Neural crest cell (in vitro differentiated cells): ENCODE measurements around the gene CTNNA3. TPM values are rescaled to one million over a fixed set of nuclear protein-coding genes. Genes with fewer than 3 reads are reported as not detected.
A peak's percentile ranks its signal among the peaks of the same experiment; 100 is the strongest.

ENCODE experiments used
- DNase-seq: peaks from one replicate; pipeline ENCODE4 v3.0.0; 2021; ENCODE audit warnings: low read depth, mixed read lengths, low spot score
- H3K27ac Mint-ChIP-seq: one replicate; pipeline ENCODE4 v1.8.0; 2021; ENCODE audit warnings: mild to moderate bottlenecking, mixed read lengths; ENCODE audit not compliant: unreplicated experiment
- H3K27me3 Mint-ChIP-seq: 2 replicates; pipeline ENCODE4 v1.8.0; 2021; ENCODE audit warnings: low read depth, mild to moderate bottlenecking, mixed read lengths
- H3K36me3 Mint-ChIP-seq: 2 replicates; pipeline ENCODE4 v1.8.0; 2021; ENCODE audit warnings: low read depth, mild to moderate bottlenecking, mixed read lengths
- H3K4me1 Mint-ChIP-seq: 2 replicates; pipeline ENCODE4 v1.8.0; 2021; ENCODE audit warnings: mixed read lengths
- H3K4me3 Mint-ChIP-seq: one replicate; pipeline ENCODE4 v1.8.0; 2021; ENCODE audit warnings: mild to moderate bottlenecking, mixed read lengths
- H3K9me3 Mint-ChIP-seq: 2 replicates; pipeline ENCODE4 v1.8.0; 2021; ENCODE audit warnings: mixed read lengths
- CTCF ChIP-seq: fragments of 200-600 bp; sonication (generic); conservative IDR thresholded peaks from 2 replicates; pipeline ENCODE4 v1.5.0; 2021; ENCODE audit warnings: antibody characterized with exemption, mild to moderate bottlenecking
- total RNA-seq: library from RNA; stranded (reverse); gene quantifications from 2 replicates; pipeline ENCODE4 v1.2.1, GENCODE V29; 2021

CTNNA3 gene
- total RNA-seq, 1 donor from 2014 or later = 4.7 TPM

GRCh38 chr10:66038623-66039022, 1657.4 kb downstream of the CTNNA3 start:
- H3K4me1 Mint-ChIP-seq = peaks cover 9% of the 10 kb centered on the region
- TF ChIP-seq CTCF = no peak
- H3K9me3 Mint-ChIP-seq = peaks cover 7% of the 10 kb centered on the region
- no peak for DNase-seq
- no peak overlapping the region for H3K4me3 Mint-ChIP-seq
- no peaks in the 10 kb centered on the region for H3K36me3 Mint-ChIP-seq
- peak overlapping the region; percentile 69 for H3K27ac Mint-ChIP-seq
- H3K27me3 Mint-ChIP-seq = no peaks in the 10 kb centered on the region

DNA sequence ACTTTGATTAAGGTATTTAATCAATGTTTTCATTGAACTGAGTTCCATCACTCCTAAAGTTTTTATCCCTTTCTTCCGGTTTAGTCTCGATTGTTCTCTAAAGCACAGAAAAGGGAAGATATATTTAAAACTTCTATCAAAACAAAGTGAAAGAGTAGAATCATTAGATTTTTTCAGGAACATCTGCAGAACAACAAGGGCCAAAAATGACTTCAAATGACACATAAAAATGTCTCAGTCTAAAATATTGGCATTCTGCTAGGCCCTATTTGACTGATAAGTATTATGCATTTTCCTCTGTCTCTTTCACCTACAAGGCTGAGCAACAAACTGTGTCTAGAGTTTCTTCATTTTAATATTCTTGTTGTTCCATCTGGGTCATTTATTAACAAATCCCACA, 1669.7 kb downstream of the CTNNA3 start:
- no peak for DNase-seq
- Mint-ChIP-seq H3K4me3 (no peak overlapping the region), H3K4me1 (no peaks in the 10 kb centered on the region), H3K27me3 (no peaks in the 10 kb centered on the region), H3K36me3 (no peaks in the 10 kb centered on the region), H3K27ac (no peak overlapping the region), H3K9me3 (peaks cover 2% of the 10 kb centered on the region)
- TF ChIP-seq CTCF = no peak

DNA sequence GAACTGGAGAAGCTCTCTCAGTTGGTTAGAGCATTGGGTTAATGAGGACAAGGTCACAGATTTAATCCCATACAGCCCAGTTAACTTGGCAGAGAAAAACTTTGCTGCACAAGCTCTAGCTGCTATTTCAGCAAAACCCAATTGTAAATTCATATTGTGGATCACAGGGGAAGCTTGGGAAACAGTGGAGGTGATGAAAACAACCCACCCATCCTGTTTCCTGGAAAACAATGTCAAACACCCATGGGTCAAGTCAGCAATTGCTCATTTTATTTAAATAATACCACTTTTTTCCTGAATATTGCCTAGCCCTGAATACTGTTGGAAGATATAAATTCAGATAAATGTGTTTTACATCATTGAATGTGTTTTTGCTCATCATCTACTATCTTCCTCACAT, 1670.8 kb downstream of the CTNNA3 start:
- DNase-seq = no peak
- H3K36me3 Mint-ChIP-seq = no peaks in the 10 kb centered on the region
- no peak overlapping the region for H3K4me3 Mint-ChIP-seq
- H3K4me1 Mint-ChIP-seq = no peaks in the 10 kb centered on the region
- H3K9me3 Mint-ChIP-seq = no peaks in the 10 kb centered on the region
- H3K27ac Mint-ChIP-seq = no peak overlapping the region
- H3K27me3 Mint-ChIP-seq = no peaks in the 10 kb centered on the region
- no peak for TF ChIP-seq CTCF

DNA sequence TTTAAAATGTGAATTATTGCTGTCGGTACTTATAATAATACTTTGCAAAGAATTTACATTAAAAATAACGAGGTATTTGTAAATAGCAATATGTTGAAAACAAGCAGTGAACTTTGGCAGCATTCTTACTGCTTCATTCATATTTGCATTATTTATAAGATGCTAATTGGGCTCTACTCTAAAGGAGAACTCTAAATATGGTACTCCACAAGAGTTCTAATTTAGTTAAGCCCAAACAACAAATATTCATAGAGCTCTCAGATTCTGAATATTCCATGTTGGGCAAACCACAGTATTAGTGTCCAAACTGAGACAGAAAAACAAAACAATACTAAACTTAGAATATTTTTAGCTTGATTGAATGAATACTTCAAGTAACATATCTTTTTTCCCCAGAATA, 1674.6 kb downstream of the CTNNA3 start:
- Mint-ChIP-seq H3K27me3 (no peaks in the 10 kb centered on the region), H3K9me3 (no peaks in the 10 kb centered on the region), H3K27ac (no peak overlapping the region), H3K36me3 (no peaks in the 10 kb centered on the region), H3K4me3 (no peak overlapping the region), H3K4me1 (no peaks in the 10 kb centered on the region)
- no peak for TF ChIP-seq CTCF
- DNase-seq = no peak

DNA sequence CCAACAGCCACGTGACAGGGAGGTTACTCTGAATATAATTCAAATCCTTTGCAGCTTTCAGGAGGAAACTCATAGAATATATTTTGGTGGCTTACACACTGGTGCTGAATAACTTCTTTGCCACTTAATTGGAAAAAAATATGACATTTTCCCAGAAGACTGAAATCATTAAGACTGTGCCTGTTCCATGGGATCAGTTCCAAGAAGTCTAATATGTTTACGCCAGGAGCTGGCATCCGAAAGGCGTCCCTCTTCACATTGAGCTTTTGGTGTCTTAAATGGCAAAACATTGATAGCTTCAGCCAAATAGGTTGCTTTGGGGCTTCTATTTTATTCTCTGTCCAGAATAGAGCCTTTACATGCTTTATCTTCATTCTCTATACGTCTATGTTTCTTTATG, 1687.8 kb downstream of the CTNNA3 start:
- Mint-ChIP-seq H3K27me3 (no peaks in the 10 kb centered on the region), H3K4me1 (no peaks in the 10 kb centered on the region), H3K9me3 (no peaks in the 10 kb centered on the region), H3K36me3 (no peaks in the 10 kb centered on the region), H3K27ac (no peak overlapping the region), H3K4me3 (no peak overlapping the region)
- DNase-seq = no peak
- TF ChIP-seq CTCF = no peak

- Mint-ChIP-seq H3K4me1 (no peaks in the 10 kb centered on the region), H3K27ac (no peak overlapping the region), H3K4me3 (no peak overlapping the region), H3K36me3 (no peaks in the 10 kb centered on the region), H3K9me3 (no peaks in the 10 kb centered on the region), H3K27me3 (no peaks in the 10 kb centered on the region)
- no peak for TF ChIP-seq CTCF
- DNase-seq = no peak
These were observed 1689.6 kb downstream of the CTNNA3 start for GRCh38 chr10:66006411-66006810.
